Body of pancreas (tissue), 4 donors: ENCODE data around the gene C16orf74.

Experiments used
- POLR2A ChIP-seq, 3 donors: fragments of 450-650 bp; IDR thresholded peaks; one replicate each; pipeline ENCODE4 v1.6.1; 2016; ENCODE audit warnings: antibody characterized with exemption in 3 of 3, mild to moderate bottlenecking in 2 of 3
- TF ChIP-seq, protein P1 (sequence below), 7 experiments: fragments of 450-650 bp in 4 of 7; fragments of 200-600 bp in 3 of 7; sonication (generic) in 3 of 7; IDR thresholded peaks; one replicate each; pipeline ENCODE4 v1.5.1; 2016 to 2019; ENCODE audit warnings: antibody characterized with exemption in 7 of 7

DNA sequence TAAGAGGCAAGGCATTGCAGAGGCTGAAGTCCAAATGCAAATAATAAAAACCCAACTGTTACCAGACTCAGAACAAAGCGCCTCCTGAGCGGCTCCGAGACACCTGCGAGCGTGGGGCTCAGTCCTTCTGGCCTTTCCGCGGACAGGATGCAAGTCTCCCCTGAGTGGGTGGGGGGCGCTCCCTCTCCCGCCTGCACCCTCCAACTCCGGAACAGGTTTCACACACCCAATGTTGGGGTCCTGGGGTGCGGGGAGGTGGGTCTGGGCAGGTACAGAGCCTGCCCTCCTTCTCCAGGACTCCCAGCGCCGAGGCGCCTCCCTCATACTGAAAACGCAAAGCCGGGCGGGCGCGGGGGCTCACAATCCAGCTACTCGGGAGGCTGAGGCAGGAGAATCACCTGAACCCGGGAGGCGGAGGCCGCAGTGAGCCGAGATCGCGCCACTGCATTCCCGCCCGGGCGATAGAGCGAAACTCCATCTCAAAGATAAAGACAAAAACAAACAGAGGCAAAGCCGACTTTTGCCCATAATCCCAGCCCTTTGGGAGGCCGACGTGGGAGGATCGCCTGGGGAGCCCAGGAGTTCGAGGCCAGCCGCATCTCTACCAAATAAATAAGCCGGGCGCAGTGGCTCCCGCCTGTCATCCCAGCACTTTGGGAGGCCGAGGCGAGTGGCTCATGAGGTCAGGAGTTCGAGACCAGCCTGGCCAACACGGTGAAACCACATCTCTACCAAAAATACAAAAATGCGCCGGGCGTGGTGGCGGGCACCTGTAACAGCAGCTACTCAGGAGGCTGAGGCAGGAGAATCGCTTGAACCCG lies 63.0 kb downstream of the C16orf74 start:
- TF ChIP-seq POLR2A (IDR thresholded peaks at IDR 0.05) = no peak
- TF ChIP-seq, protein P1, sequence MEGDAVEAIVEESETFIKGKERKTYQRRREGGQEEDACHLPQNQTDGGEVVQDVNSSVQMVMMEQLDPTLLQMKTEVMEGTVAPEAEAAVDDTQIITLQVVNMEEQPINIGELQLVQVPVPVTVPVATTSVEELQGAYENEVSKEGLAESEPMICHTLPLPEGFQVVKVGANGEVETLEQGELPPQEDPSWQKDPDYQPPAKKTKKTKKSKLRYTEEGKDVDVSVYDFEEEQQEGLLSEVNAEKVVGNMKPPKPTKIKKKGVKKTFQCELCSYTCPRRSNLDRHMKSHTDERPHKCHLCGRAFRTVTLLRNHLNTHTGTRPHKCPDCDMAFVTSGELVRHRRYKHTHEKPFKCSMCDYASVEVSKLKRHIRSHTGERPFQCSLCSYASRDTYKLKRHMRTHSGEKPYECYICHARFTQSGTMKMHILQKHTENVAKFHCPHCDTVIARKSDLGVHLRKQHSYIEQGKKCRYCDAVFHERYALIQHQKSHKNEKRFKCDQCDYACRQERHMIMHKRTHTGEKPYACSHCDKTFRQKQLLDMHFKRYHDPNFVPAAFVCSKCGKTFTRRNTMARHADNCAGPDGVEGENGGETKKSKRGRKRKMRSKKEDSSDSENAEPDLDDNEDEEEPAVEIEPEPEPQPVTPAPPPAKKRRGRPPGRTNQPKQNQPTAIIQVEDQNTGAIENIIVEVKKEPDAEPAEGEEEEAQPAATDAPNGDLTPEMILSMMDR (IDR thresholded peaks at IDR 0.05) = no peak
